ENCODE results near the gene DNTTIP2.
A peak's percentile ranks its signal among the peaks of the same experiment; 100 is the strongest.
"Not testable (repeated sequence)": the region's sequence is repeated elsewhere in the genome, so short reads cannot be mapped to it uniquely, and the experiment has no call there.

Gene DNTTIP2

DNA sequence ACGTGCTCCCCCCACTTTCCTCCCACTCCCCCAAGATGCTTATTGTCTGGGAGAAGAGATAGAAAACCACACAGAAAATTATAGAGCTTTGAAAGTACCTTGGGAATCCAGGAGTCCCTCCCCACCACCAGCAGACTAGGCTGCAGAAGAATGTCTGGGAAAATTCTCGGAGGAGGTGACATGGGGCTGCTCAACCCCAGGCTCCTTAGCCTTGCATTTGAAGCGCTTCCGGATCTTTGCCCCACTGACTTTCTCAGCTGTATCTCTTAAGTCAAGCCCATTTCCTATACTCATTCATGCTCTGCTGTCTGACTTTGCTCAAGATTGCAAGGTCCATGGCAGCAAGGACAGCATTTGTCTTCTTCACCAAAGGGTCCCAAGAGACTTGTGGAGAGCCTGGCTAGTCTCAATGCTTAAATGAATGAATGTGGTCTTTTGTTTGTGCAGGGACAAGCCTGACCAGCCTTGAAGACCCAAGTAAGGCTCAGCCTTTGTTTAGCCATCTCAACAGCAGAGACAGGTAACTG is 38.0 kb downstream of the DNTTIP2 start:
- DNase-seq, result no peak

DNA sequence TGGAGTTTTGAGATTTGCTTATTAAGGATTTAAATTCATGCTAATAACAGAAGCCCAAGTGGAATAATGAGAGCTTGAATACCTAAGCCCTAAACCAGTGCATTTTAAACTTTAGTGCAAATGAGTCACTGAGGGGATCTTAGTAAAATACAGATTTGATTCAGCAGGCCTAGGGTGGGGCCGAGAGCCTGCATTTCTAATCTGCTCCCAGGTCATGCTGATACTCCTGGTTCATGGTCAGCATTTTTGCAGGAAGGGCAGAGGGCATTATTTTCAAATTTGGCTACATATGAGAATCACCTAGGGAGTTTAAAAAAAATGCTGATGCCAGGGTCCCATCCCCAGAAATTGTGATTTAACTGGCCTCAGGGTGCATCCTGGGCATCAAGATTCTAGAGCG is 39.3 kb downstream of the DNTTIP2 start:
- DNase-seq, result no peak

DNA sequence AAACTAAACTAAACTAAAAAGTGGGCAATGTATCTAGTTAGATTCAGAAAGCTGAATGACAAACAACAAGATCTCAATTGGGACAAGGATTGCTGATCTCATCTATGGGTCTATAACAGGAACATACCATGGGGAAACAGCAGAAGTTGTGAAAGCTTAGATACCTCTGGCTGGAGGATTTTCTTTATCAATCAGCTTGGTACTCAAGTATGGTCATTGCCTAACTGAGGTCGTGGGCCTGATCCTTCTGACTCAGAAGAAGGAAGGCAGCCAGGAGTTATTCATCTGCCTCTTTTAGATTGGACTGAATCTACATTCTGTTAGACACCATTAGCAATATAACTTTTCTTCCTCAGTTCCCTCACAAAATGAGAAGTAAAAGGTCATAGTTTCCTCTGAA is 39.7 kb downstream of the DNTTIP2 start:
- DNase-seq, result peak; percentile 12

DNA sequence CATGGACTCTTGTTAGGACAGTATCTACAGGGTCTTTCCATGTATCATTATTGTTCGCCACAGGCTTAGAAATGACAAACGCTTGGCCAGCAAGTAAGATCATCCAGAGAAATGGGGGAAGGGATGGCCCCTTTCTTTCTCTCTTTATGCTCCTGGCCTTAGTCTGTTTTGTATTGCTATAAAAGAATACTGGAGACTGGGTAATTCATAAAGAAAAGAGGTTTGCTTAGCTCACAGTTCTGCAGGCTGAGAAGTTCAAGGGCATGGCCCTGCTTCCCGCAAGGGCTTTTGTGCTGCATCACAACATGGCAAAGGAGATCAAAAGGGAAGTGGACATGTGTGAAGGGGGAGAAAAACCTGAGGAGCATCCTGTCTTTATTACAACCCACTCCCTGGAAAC is 41.0 kb downstream of the DNTTIP2 start:
- DNase-seq, result no peak

DNA sequence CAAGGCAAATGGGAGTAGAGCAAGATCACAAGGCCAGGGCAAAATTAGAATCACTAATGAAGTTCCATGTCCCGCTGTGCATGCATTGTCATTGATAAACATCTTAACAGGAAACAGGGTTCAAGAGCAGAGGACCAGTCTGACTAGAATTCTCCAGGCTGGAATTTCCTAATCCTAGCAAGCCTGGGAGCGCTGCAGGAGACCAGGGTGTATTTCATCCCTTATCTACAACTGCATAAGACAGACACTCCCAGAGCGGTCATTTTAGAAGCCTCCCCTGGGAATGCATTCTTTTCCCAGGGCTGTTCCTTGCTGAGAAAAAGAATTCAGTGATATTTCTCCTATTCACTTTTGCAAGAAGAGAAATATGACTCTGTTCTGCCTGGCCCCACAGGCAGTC is 45.7 kb downstream of the DNTTIP2 start:
- DNase-seq, result not testable (repeated sequence)

DNA sequence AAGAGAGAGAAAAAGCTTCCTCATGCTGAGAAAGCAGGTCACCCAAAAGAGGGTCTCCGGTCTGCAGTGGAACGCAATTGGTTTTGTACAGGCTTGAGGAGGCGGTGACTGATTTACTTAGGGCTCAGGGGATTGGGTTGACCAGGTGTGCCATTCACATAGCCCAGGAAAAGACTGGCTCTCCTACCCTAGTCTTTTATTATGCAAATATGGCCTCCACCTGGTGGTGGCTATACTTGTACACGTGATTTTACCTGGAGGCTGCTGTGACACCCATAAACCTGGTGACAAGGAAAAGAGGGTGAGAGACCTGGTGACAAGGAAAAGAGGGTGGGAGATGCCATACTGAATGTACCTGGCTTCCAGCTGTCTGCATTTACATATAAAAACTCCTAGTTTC is 49.9 kb downstream of the DNTTIP2 start:
- DNase-seq, result no peak

DNA sequence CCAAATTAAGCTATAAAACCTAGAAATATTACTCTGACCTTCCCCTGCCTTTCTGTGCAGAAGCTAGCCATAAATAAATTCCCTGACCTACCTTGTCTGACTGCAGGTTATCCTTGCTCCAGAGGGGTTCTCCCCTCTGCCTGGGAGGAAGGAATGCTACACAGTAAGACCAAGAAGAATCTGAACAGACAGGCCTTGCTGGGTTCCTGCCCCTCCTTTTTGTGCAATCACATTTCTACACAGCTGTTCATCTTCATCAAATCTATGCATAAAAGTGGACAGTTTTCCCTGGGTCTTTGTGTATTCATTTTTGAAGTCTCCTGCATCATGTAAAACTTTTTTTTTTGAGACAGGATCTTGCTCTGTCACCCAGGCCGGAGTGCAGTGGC is 50.6 kb downstream of the DNTTIP2 start:
- no peak for DNase-seq

DNA sequence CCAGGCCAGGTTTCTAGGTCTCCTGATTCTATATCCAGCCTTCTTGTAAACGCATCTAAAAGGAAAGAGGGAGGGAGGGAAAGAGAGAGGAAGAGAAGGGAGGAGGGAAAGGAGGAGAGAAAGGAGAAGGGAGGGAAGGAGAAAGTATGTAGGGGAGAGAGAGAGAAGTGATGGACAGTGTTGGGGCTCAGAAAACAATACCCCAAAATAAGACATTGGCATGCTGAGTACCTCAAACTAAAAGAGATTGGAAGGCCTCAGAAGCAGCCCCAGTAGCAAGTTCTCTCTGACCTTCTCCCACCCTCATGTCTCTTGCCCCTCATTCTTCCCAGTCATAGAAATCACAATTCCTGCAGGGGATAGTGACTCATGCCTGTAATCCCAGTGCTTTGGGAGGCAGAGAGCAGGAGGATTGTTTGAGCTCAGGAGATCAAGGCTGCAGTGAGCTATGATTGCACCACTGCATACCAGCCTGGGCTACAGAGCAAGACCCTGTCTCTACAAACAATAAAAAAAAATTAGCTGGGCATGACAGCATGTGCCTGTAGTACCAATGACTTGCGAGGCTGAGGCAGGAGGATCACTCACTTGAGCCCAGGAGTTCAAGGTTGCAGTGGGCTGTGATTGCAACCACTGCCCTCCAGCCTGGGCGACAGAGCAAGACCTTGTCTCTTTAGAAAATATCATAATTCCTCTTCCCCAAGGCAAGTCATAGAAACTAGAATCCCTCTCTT is 51.2 kb downstream of the DNTTIP2 start:
- no peak for DNase-seq

DNA sequence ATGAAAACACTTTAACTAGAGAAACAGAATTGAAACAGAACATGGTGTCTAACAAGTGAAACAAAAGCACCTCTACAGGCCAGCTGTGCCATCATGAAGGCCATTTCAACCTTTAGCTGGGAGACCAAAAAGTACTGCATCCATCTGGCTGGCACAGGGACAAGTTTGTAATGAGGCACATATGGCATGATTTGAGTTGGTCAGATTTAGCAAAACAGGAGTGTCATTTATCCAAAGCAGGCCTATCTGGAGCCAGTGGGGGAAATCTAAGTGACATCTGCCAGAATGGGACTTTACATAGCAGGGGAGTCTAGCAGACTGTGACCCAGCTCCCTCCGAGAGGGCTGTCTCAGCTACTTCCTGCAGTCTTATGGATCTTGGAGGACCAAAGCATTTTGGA is 51.9 kb downstream of the DNTTIP2 start:
- DNase-seq, result no peak

DNA sequence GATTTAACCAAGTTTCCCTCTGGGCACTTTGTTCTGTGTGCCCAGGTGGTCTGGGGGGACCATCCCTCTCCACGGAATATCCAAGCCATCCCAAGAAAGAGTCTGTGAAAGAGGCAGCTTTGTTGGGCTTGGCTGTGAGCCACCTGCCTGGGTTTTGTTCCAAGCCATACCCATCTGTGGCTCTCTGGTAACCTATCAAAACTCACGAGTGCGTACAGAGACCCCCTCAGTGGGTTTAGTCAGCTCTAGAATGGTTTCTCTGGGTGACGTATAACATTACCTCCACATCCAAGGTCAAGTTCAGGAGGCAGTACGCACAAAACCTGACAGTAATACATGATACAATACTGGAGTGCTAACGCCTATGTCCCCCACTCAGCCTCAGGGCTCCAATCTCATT is 54.2 kb downstream of the DNTTIP2 start:
- DNase-seq, result no peak

DNA sequence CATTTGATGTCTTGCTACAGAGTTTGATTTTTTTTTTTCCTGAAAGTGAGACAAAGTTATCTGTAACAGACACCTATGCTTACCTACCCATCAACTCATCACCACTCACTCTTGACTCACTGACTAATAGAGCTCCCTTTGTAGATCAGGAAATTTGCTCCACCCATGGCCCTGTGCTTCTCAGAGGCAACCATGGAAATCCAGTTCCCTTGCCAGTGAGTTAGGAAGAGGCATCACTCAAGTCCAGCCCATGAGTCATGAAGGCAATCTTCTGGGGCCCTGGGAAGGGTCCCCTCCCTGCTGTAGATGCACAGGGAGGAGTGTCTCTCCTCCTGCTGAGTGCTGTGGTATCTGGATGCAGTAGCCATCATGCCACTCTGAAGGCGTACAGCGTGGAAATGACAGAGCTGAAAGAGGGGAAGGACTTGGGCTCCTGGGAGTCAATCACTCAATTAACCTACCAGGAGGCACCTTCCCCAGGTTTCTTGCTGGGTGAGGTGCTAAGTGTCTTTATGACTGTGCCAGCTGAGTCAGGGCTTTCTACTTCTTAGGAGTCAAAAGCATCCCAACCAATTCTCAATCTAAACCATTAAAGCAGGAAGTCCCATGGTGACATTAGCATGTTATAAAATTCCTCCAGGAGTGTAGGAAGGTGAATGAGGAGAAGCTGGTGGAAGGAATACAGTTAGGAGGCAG is 56.1 kb downstream of the DNTTIP2 start:
- DNase-seq, result no peak

DNA sequence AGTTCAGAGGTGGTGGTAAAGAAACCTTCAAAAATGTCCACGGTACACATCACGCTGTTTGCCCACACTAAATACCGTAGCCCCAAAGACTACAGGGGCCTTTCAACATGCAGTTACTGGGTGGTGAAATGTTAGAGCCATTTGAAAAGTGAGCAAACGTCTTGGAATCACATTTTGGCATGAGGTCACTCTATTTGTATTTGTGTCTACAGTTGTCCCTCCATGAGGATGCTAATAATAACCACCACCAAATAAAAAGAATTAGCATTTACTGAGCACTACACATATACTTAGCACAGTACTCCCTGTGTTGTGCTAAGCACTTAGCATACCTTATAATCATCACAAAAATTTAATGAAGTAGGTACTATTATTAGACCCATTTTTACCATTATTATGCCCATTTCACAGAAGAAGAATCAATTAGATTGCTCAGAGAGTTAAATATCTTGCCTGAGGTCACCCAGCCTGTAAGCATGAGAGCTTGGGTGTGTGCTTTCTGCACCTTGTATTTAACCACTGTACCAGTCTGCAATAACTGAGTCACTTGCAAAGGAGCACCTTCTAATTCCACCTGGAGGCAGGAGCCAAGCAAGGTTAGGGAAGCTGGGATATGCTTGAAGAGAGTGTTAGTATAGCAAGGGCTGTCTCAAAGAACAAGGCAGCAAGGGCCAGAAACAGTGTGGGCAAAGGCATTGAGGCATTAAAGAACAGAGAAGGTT is 57.4 kb downstream of the DNTTIP2 start:
- DNase-seq, result no peak

DNA sequence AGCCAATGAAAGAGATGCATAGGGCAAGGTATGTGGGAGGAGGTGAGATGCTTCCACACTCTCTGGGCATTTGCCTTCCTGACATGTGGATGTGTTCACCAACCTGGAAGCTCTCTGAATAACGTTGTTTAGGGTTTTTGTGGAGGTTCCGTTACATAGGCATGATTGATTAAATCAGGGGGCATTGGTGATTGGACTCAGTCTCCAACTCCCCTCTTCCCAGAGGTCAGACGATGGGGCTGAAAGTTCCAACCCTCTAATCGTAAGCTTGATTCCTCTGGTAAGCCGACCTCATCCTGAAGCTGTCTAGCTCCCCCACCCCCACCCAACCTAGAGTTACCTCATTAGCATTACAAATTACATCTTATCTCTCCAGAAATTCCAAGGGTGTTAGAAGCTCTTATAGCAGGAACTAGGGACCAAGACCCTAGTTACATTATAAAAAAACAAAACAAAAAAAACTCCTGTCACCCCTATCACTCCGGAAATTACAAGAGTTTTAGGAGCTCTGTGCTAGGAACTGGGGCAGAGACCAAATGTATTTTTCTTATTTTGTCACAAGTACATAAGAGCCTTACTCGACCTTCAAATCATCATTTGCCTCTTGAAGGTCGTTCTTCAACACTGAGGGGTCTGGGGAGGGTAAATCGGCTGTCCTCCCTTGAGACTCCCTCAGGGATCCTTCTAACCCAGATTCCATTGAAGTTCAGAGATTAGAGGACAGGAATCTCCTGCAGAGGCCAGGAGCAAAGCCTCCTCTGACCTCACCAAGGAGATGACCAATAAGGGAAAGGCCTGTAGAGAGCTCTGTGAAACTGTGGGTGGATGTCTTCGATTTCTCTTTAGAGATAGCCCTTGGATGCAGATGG is 58.2 kb downstream of the DNTTIP2 start:
- DNase-seq, result no peak

DNA sequence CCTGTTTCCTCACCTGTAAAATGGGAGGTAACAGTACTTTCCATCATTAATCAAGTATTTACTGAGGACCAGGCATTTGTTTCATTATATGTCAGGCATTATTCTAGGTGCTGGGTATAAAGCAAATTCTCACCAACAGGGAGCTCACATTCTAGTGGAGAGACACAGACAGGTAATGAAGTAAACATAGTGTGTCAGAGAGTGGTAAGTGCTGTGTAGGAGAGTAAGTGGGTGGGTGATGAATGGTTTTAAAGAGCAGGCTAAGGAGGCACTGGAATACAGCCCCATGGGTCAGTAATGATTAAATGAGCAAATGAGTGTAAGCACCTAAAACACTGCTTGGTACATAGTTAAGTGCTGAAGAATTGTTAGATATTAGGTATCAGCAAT is 60.4 kb downstream of the DNTTIP2 start:
- DNase-seq, result no peak

DNA sequence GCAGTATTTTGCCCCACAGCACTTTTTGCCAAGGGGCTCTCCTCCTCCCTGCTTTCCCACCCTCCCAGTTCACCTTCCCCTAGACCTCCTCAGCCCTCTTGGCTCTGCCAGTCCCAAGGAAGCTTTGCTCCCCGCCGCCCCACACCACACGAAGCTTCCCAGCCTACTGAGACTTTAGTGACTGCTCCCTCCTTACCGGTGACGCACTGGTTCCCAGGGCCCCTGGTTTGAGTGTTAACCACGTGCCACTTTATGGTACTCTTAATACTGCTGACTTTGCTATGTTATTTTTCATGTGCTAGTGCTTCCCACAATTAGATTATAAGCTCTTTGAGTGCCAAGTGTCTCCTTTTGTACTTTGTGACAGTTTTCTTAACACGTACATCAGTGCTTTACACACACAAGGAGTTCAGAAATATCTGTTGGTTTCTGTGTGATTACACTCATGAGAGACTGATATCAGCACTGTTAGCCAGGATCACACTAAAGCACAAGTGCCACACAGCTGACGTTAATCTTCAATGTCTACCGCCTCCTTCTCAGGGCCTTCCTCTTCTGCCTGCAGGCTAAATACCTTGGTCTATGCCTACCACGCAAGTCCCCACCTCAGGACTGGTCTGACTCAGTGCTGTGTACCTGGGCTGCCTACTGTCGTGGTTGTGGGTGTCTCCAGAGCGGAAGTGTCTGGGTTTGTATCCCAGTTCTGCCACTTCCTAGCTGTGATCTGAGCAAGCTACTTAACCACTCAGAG is 61.0 kb downstream of the DNTTIP2 start:
- no peak for DNase-seq

DNA sequence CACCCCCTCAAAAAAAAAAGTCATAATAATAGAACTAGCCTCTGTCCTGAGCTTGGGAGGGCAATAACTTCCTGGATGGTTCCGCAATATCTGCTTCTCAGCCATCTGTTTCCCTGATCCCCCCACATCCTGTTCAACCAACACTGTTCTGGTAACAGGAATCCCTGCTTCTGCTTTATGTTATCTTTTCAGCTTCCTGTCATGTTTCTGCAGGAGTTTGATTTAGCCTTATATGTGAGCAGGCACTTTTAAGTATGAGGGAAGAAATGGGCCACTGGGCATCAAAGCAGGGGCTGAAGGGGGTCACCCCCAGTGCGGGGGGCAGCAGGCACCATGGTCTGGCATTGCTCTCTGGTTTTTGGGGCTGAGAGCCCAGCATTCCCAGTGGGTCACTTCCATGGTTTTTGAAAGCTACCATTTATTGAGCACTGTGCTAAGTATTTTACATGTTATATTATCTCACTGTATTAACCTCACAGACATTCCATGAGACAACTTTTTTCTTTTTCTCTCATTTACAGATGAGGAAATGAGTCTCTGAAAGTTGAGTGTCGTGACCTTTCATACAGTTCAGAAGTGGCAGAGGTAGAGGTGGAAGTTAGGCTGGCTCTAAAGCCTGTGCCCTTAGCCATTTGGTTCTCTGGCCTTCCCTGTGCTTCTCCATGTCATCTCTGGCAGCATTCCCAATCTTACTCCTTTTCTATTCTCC is 61.9 kb downstream of the DNTTIP2 start:
- DNase-seq, result no peak
